Renal pelvis (tissue), 3 donors: ENCODE measurements around the gene ETV5. TPM values are rescaled to one million over a fixed set of nuclear protein-coding genes. Genes with fewer than 3 reads are reported as not detected.

Experiments
- polyA plus RNA-seq, 3 donors: library from polyadenylated mRNA; unstranded; fragments of 120-200 nt; gene quantifications; one replicate each; pipeline ENCODE4 v1.2.1, GENCODE V29; 2013; ENCODE audit not compliant: insufficient read length in 3 of 3

Gene ETV5
- polyA plus RNA-seq, 3 donors, result 22.5 to 29.4 (median 26.4) TPM

Other genes starting within 250 kb of the ETV5 start
- 100 to 1,000 TPM; 269 to 281 (median 278) TPM for gene TRA2B, start 171.1 kb downstream of the ETV5 start, polyA plus RNA-seq